ENCODE data around the gene PPP1R8.

The PPP1R8 gene

GRCh38 chr1:27878039-27878438 lies 47.5 kb downstream of the PPP1R8 start:
- no peak for TF ChIP-seq YY1 (IDR thresholded peaks at IDR 0.05; ENCODE audit: low read depth)
- no peak for TF ChIP-seq CEBPB (IDR thresholded peaks at IDR 0.05)
- no peak for TF ChIP-seq NFIC (IDR thresholded peaks at IDR 0.05)
- TF ChIP-seq TCF12 (IDR thresholded peaks at IDR 0.05; ENCODE audit: low read depth): no peak
- no peak for TF ChIP-seq EGR1 (IDR thresholded peaks at IDR 0.05)
- TF ChIP-seq ZBTB7A (IDR thresholded peaks at IDR 0.05; ENCODE audit: low read depth): no peak
- TF ChIP-seq TEAD4 (IDR thresholded peaks at IDR 0.05): no peak
- no peak for TF ChIP-seq EP300 (IDR thresholded peaks at IDR 0.05; ENCODE audit: borderline replicate concordance)
- TF ChIP-seq CREB1 (IDR thresholded peaks at IDR 0.05; ENCODE audit: low read depth): no peak
- no peak for TF ChIP-seq USF1 (IDR thresholded peaks at IDR 0.05)
- no peak for TF ChIP-seq TAF1 (IDR thresholded peaks at IDR 0.05; ENCODE audit: low read depth)
- no peak for TF ChIP-seq RAD21 (IDR thresholded peaks at IDR 0.05; ENCODE audit: low read depth)
- TF ChIP-seq MAX (IDR thresholded peaks at IDR 0.05): no peak
- no peak for TF ChIP-seq FOXM1 (IDR thresholded peaks at IDR 0.05; ENCODE audit: borderline replicate concordance, low read depth)
- TF ChIP-seq REST (IDR thresholded peaks at IDR 0.05; ENCODE audit: low read depth): no peak

GRCh38 chr1:27878787-27879335 lies 48.3 kb downstream of the PPP1R8 start:
- TF ChIP-seq REST (IDR thresholded peaks at IDR 0.05; ENCODE audit: low read depth): no peak
- TF ChIP-seq FOXM1 (IDR thresholded peaks at IDR 0.05; ENCODE audit: borderline replicate concordance, low read depth): no peak
- TF ChIP-seq CREB1 (IDR thresholded peaks at IDR 0.05; ENCODE audit: low read depth): no peak
- TF ChIP-seq NFIC (IDR thresholded peaks at IDR 0.05): no peak
- no peak for TF ChIP-seq ZBTB7A (IDR thresholded peaks at IDR 0.05; ENCODE audit: low read depth)
- no peak for TF ChIP-seq YY1 (IDR thresholded peaks at IDR 0.05; ENCODE audit: low read depth)
- TF ChIP-seq TAF1 (IDR thresholded peaks at IDR 0.05; ENCODE audit: low read depth): no peak
- no peak for TF ChIP-seq TEAD4 (IDR thresholded peaks at IDR 0.05)
- no peak for TF ChIP-seq RAD21 (IDR thresholded peaks at IDR 0.05; ENCODE audit: low read depth)
- TF ChIP-seq CEBPB (IDR thresholded peaks at IDR 0.05): no peak
- TF ChIP-seq EP300 (IDR thresholded peaks at IDR 0.05; ENCODE audit: borderline replicate concordance): no peak
- no peak for TF ChIP-seq TCF12 (IDR thresholded peaks at IDR 0.05; ENCODE audit: low read depth)
- no peak for TF ChIP-seq MAX (IDR thresholded peaks at IDR 0.05)
- no peak for TF ChIP-seq EGR1 (IDR thresholded peaks at IDR 0.05)

- no peak for TF ChIP-seq REST (IDR thresholded peaks at IDR 0.05; ENCODE audit: low read depth)
Observed at GRCh38 chr1:27879374-27880082, 48.9 kb downstream of the PPP1R8 start.

GRCh38 chr1:27882543-27882903 lies 51.9 kb downstream of the PPP1R8 start:
- no peak for TF ChIP-seq TEAD4 (IDR thresholded peaks at IDR 0.05)
- TF ChIP-seq TAF1 (IDR thresholded peaks at IDR 0.05; ENCODE audit: low read depth): no peak
- no peak for TF ChIP-seq YY1 (IDR thresholded peaks at IDR 0.05; ENCODE audit: low read depth)
- TF ChIP-seq TCF12 (IDR thresholded peaks at IDR 0.05; ENCODE audit: low read depth): no peak
- no peak for TF ChIP-seq RAD21 (IDR thresholded peaks at IDR 0.05; ENCODE audit: low read depth)
- no peak for TF ChIP-seq USF1 (IDR thresholded peaks at IDR 0.05)
- TF ChIP-seq REST (IDR thresholded peaks at IDR 0.05; ENCODE audit: low read depth): no peak
- TF ChIP-seq CEBPB (IDR thresholded peaks at IDR 0.05): no peak
- TF ChIP-seq NFIC (IDR thresholded peaks at IDR 0.05): no peak
- no peak for TF ChIP-seq MAX (IDR thresholded peaks at IDR 0.05)
- TF ChIP-seq EP300 (IDR thresholded peaks at IDR 0.05; ENCODE audit: borderline replicate concordance): no peak
- TF ChIP-seq EGR1 (IDR thresholded peaks at IDR 0.05): no peak
- no peak for TF ChIP-seq FOXM1 (IDR thresholded peaks at IDR 0.05; ENCODE audit: borderline replicate concordance, low read depth)
- no peak for TF ChIP-seq CREB1 (IDR thresholded peaks at IDR 0.05; ENCODE audit: low read depth)
- TF ChIP-seq ZBTB7A (IDR thresholded peaks at IDR 0.05; ENCODE audit: low read depth): no peak

Data from Ishikawa (cell line).